HL-60 (cell line): Measurements from ENCODE around the gene PRM3.

Experiments used
- CTCF ChIP-seq: IDR thresholded peaks from one replicate; pipeline ENCODE4 v1.5.1; 2011; ENCODE audit warnings: low read length, control low read depth, inconsistent platforms; ENCODE audit not compliant: insufficient read depth
- GABPA ChIP-seq: IDR thresholded peaks from 2 replicates; pipeline ENCODE4 v1.6.1; 2012; ENCODE audit warnings: low read depth
- POLR2AphosphoS5 ChIP-seq: IDR thresholded peaks from 2 replicates; pipeline ENCODE4 v1.6.1; 2012; ENCODE audit warnings: low read depth

GRCh38 chr16:11254913-11255736 is 18.3 kb downstream of the PRM3 start:
- TF ChIP-seq CTCF (no peak), POLR2AphosphoS5 (0 out of 2 replicates have a peak, but pooled peaks have one; percentile 18), GABPA (no peak)
